GM23248 (cell line): Measurements from ENCODE around the gene SLC2A4. TPM values are rescaled to one million over a fixed set of nuclear protein-coding genes. Genes with fewer than 3 reads are reported as not detected.

Experiments
- DNase-seq: peaks from one replicate; pipeline ENCODE4 v3.0.0-alpha.2; 2015
- H2AFZ ChIP-seq: fragments of 200-600 bp; sonication (generic); 2 replicates; pipeline ENCODE4 v1.6.1; 2016; ENCODE audit warnings: antibody characterized with exemption
- H3F3A ChIP-seq: fragments of 200-600 bp; sonication (generic); 2 replicates; pipeline ENCODE4 v1.6.1; 2016; ENCODE audit warnings: mild to moderate bottlenecking, antibody characterized with exemption, mixed run types; ENCODE audit not compliant: insufficient read depth
- H3K27ac ChIP-seq: fragments of 200-600 bp; sonication (generic); 2 replicates; pipeline ENCODE4 v1.5.1; 2016; ENCODE audit warnings: mild to moderate bottlenecking
- H3K27me3 ChIP-seq: fragments of 200-600 bp; sonication (generic); replicated peaks from 2 replicates; pipeline ENCODE4 v1.6.1; 2016; ENCODE audit warnings: mild to moderate bottlenecking; ENCODE audit not compliant: insufficient read depth
- H3K36me3 ChIP-seq: fragments of 200-600 bp; sonication (generic); 2 replicates; pipeline ENCODE4 v1.6.1; 2016; ENCODE audit warnings: low read depth, mild to moderate bottlenecking
- H3K4me1 ChIP-seq: fragments of 200-600 bp; sonication (generic); 2 replicates; pipeline ENCODE4 v1.6.1; 2016; ENCODE audit warnings: mild to moderate bottlenecking; ENCODE audit not compliant: insufficient read depth
- H3K4me2 ChIP-seq: fragments of 200-600 bp; sonication (generic); one replicate; pipeline ENCODE4 v1.6.1; 2016; ENCODE audit warnings: mild to moderate bottlenecking; ENCODE audit not compliant: unreplicated experiment
- H3K4me3 ChIP-seq: fragments of 200-600 bp; sonication (generic); 2 replicates; pipeline ENCODE4 v1.5.1; 2016; ENCODE audit warnings: mild to moderate bottlenecking
- H3K79me2 ChIP-seq: fragments of 200-600 bp; sonication (generic); 2 replicates; pipeline ENCODE4 v1.6.1; 2016; ENCODE audit warnings: mild to moderate bottlenecking; ENCODE audit not compliant: insufficient read depth
- H3K9ac ChIP-seq: fragments of 200-600 bp; sonication (generic); 2 replicates; pipeline ENCODE4 v1.6.1; 2016; ENCODE audit warnings: mild to moderate bottlenecking
- H3K9me2 ChIP-seq: fragments of 200-600 bp; sonication (generic); 2 replicates; pipeline ENCODE4 v1.6.1; 2016; ENCODE audit warnings: mixed run types, mild to moderate bottlenecking, moderate library complexity; ENCODE audit not compliant: insufficient read depth
- H3K9me3 ChIP-seq: fragments of 200-600 bp; sonication (generic); one replicate; pipeline ENCODE4 v1.6.1; 2017; ENCODE audit warnings: low read depth
- H4K20me1 ChIP-seq: fragments of 200-600 bp; sonication (generic); 2 replicates; pipeline ENCODE4 v1.6.0; 2016; ENCODE audit not compliant: insufficient read depth
- EZH2 ChIP-seq: fragments of 200-600 bp; sonication (generic); IDR thresholded peaks from 2 replicates; pipeline ENCODE4 v1.6.1; 2018; ENCODE audit warnings: antibody characterized with exemption, mild to moderate bottlenecking; ENCODE audit not compliant: insufficient read depth, poor library complexity, severe bottlenecking
- EZH2phosphoT487 ChIP-seq: fragments of 200-600 bp; sonication (generic); IDR thresholded peaks from 2 replicates; pipeline ENCODE4 v1.6.1; 2018; ENCODE audit warnings: antibody characterized with exemption, moderate library complexity, mild to moderate bottlenecking, low read depth; ENCODE audit not compliant: insufficient read depth
- WGBS, 2 experiments: methylation state at CpG; one replicate each; pipeline ENCODE4 v1.1.6; 2015 to 2017; ENCODE audit warnings: low lambda C conversion rate in 2 of 2, low coverage in 1 of 2; ENCODE audit errors: missing lambda C conversion rate in 2 of 2; 5-methylcytosine and 5-hydroxymethylcytosine counted together
- in situ Hi-C: fragments of 300-500 bp; cut with MboI; formaldehyde crosslinking; loops from 2 replicates; pipeline ENCODE4 v1.15.0; 2020
- polyA plus RNA-seq: library from polyadenylated mRNA; unstranded; fragments of >200 nt; fragmentation: Nextera tagmentation; extraction: Ambion mirVana; gene quantifications from 2 replicates; pipeline ENCODE4 v1.2.1, GENCODE V29; 2016
- total RNA-seq: library from RNA; depleted of rRNA; stranded (reverse); fragments of >200 nt; shearing (Covaris generic); gene quantifications from 2 replicates; pipeline ENCODE4 v1.2.3, GENCODE V29; 2014

The SLC2A4 gene
- total and polyA plus RNA-seq, 2 experiments from 2014 or later = 0.08 TPM; not detected in 1

- TF ChIP-seq EZH2 (no peak), EZH2phosphoT487 (no peak)
- Histone ChIP-seq H3K4me3 (peak overlapping the region; percentile 70), H3K9me3 (no peaks in the 10 kb centered on the region), H3K9ac (peak overlapping the region; percentile 74), H2AFZ (peak overlapping the region; percentile 78), H3K27me3 (no peaks in the 10 kb centered on the region; the same call in 1 of the 2 replicates), H3F3A (peaks cover 6% of the 10 kb centered on the region; the same call in 1 of the 2 replicates), H3K4me1 (no peaks in the 10 kb centered on the region), H3K9me2 (no peaks in the 10 kb centered on the region), H3K27ac (peak overlapping the region; percentile 57), H4K20me1 (no peaks in the 10 kb centered on the region), H3K4me2 (peak overlapping the region; percentile 92), H3K79me2 (no peaks in the 10 kb centered on the region), H3K36me3 (no peaks in the 10 kb centered on the region)
- WGBS, 2 experiments = 1 to 3% methylated on average over 29 of the region's 29 CpGs
- in situ Hi-C loops = no loop called here
- peak; percentile 89 for DNase-seq
Observed at GRCh38 chr17:7280519-7281073, 922 bp upstream of the SLC2A4 start.

- in situ Hi-C loops = no loop called here
- peak overlapping the region; percentile 78; the same call in 1 of the 2 replicates for H2AFZ ChIP-seq
- peak overlapping the region; percentile 92 for H3K4me2 ChIP-seq
Observed at GRCh38 chr17:7281953-7282751, 634 bp downstream of the SLC2A4 start.

DNA sequence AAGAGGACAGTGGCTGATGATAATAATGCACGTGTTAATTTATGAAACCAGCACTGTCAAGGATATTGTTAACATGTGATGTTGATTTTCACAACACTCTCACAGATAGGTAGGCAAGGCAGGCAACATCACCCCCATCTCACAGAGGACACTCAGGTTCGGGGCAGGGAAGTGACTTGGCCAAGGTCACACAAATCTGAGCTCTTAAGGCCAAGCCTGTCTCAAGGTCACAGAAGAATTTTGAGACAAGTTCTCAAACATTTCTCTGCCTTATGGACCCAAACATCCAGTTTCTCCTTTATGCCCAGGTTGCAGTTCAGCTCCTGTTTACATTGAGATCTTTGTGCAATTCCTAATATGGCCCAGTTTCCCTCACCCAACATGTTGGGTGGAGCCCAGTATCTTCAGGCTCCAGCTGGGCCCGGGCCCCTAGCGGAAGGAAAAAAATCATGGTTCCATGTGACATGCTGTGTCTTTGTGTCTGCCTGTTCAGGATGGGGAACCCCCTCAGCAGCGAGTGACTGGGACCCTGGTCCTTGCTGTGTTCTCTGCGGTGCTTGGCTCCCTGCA is 1.3 kb downstream of the SLC2A4 start:
- 32 to 48% methylated on average over 6 of the region's 6 CpGs for WGBS, 2 experiments
- Histone ChIP-seq H3K79me2 (no peaks in the 10 kb centered on the region), H2AFZ (no peak overlapping the region), H3K27me3 (peaks cover 16% of the 10 kb centered on the region; the same call in 1 of the 2 replicates), H3K4me1 (no peaks in the 10 kb centered on the region), H3K9ac (no peak overlapping the region), H3K9me2 (no peaks in the 10 kb centered on the region), H3K4me2 (no peak overlapping the region), H3K9me3 (no peaks in the 10 kb centered on the region), H3K36me3 (no peaks in the 10 kb centered on the region), H3K4me3 (no peak overlapping the region), H3F3A (peaks cover 6% of the 10 kb centered on the region; the same call in 1 of the 2 replicates), H3K27ac (no peak overlapping the region), H4K20me1 (no peaks in the 10 kb centered on the region)
- DNase-seq = peak; percentile 41
- in situ Hi-C loops = no loop called here
- TF ChIP-seq EZH2 (no peak), EZH2phosphoT487 (no peak)

More at GRCh38 chr17:7281953-7282751, 634 bp downstream of the SLC2A4 start:
- no peak for DNase-seq
- H4K20me1 ChIP-seq = no peaks in the 10 kb centered on the region
- H3K9me2 ChIP-seq = no peaks in the 10 kb centered on the region
- H3K4me1 ChIP-seq = no peaks in the 10 kb centered on the region
- H3K79me2 ChIP-seq = no peaks in the 10 kb centered on the region
- WGBS, 2 experiments = 15% methylated on average over 39 to 42 of the region's 43 CpGs
- no peak overlapping the region for H3K9ac ChIP-seq
- H3F3A ChIP-seq = peaks cover 6% of the 10 kb centered on the region; the same call in 1 of the 2 replicates
- peak overlapping the region; percentile 70 for H3K4me3 ChIP-seq
- no peak for TF ChIP-seq EZH2
- TF ChIP-seq EZH2phosphoT487 = no peak
- H3K27ac ChIP-seq = no peak overlapping the region
- peaks cover 9% of the 10 kb centered on the region; the same call in 1 of the 2 replicates for H3K27me3 ChIP-seq
- no peaks in the 10 kb centered on the region for H3K9me3 ChIP-seq
- H3K36me3 ChIP-seq = no peaks in the 10 kb centered on the region

GRCh38 chr17:7283471-7284216 is 2.1 kb downstream of the SLC2A4 start:
- H3K9me3 ChIP-seq = no peaks in the 10 kb centered on the region
- no peak overlapping the region for H3K27ac ChIP-seq
- peaks cover 20% of the 10 kb centered on the region; the same call in 1 of the 2 replicates for H3K27me3 ChIP-seq
- in situ Hi-C loops = no loop called here
- no peaks in the 10 kb centered on the region for H4K20me1 ChIP-seq
- no peak overlapping the region for H3K4me2 ChIP-seq
- WGBS, 2 experiments = 80 to 84% methylated on average over 18 of the region's 18 CpGs
- DNase-seq = no peak
- H3K9ac ChIP-seq = no peak overlapping the region
- no peak overlapping the region for H2AFZ ChIP-seq
- H3K4me3 ChIP-seq = no peak overlapping the region
- TF ChIP-seq EZH2phosphoT487 = no peak
- TF ChIP-seq EZH2 = no peak
- peaks cover 6% of the 10 kb centered on the region; the same call in 1 of the 2 replicates for H3F3A ChIP-seq
- H3K9me2 ChIP-seq = no peaks in the 10 kb centered on the region
- no peaks in the 10 kb centered on the region for H3K79me2 ChIP-seq
- H3K36me3 ChIP-seq = no peaks in the 10 kb centered on the region
- no peaks in the 10 kb centered on the region for H3K4me1 ChIP-seq
